Common myeloid progenitor, CD34-positive (primary cell): ENCODE results near the gene KCTD21.

Source experiments
- CTCF ChIA-PET: fragments of 350-600 bp; sonication (Branson Sonifier 250); formaldehyde crosslinking; loops from one replicate; lab custom pipeline; 2021; ENCODE audit warnings: antibody characterized with exemption; lab: Charles Lee
- POLR2A ChIA-PET: fragments of 350-600 bp; sonication (Branson Sonifier 250); formaldehyde crosslinking; loops from one replicate; lab custom pipeline; 2021; ENCODE audit warnings: antibody characterized with exemption; lab: Charles Lee
- DNase-seq, 3 donors: peaks; one replicate each; pipeline versions ENCODE4 v3.0.0 to v3.0.0-alpha.2; 2013
- H3K27ac ChIP-seq, 2 experiments: 1 replicate in 1 of 2; 2 replicates in 1 of 2; pipeline ENCODE4 v1.7.0; 2013; ENCODE audit warnings: inconsistent platforms in 2 of 2, low read length in 2 of 2, mild to moderate bottlenecking in 2 of 2, low read depth in 1 of 2, moderate library complexity in 1 of 2; ENCODE audit not compliant: severe bottlenecking in 2 of 2, insufficient read depth in 1 of 2, poor library complexity in 1 of 2
- H3K27me3 ChIP-seq, 5 experiments: replicated peaks in 2 of 5; 1 replicate in 3 of 5; 2 replicates in 2 of 5; pipeline versions ENCODE4 v1.6.1 to v1.7.0; 2013; ENCODE audit warnings: low read length in 4 of 5, mild to moderate bottlenecking in 2 of 5, moderate library complexity in 2 of 5, inconsistent platforms in 1 of 5; ENCODE audit not compliant: insufficient read depth in 5 of 5, control insufficient read depth in 4 of 5
- H3K36me3 ChIP-seq, 4 experiments: 1 replicate in 2 of 4; 2 replicates in 2 of 4; pipeline versions ENCODE4 v1.6.1 to v1.7.0; 2013; ENCODE audit warnings: low read length in 3 of 4, control low read depth in 1 of 4, mild to moderate bottlenecking in 1 of 4; ENCODE audit not compliant: control insufficient read depth in 4 of 4, insufficient read depth in 4 of 4
- H3K4me1 ChIP-seq, 4 experiments: 1 replicate in 3 of 4; 2 replicates in 1 of 4; pipeline versions ENCODE4 v1.6.1 to v1.7.1; 2013; ENCODE audit warnings: low read length in 3 of 4, mild to moderate bottlenecking in 3 of 4, control low read depth in 1 of 4, inconsistent platforms in 1 of 4, moderate library complexity in 1 of 4; ENCODE audit not compliant: control insufficient read depth in 4 of 4, insufficient read depth in 4 of 4; ENCODE audit errors: control extremely low read depth in 1 of 4
- H3K4me3 ChIP-seq, 7 experiments: 1 replicate in 4 of 7; 2 replicates in 3 of 7; pipeline versions ENCODE4 v1.5.1 to v1.7.0; 2013; ENCODE audit warnings: mild to moderate bottlenecking in 7 of 7, low read length in 6 of 7, moderate library complexity in 6 of 7, inconsistent platforms in 2 of 7, low read depth in 2 of 7, control low read depth in 1 of 7; ENCODE audit not compliant: insufficient read depth in 4 of 7, control insufficient read depth in 1 of 7; ENCODE audit errors: extremely low read depth in 1 of 7
- H3K9me3 ChIP-seq, 5 experiments: 1 replicate in 4 of 5; 2 replicates in 1 of 5; pipeline versions ENCODE4 v1.6.1 to v1.7.1; 2013; ENCODE audit warnings: low read length in 4 of 5, mild to moderate bottlenecking in 2 of 5, inconsistent platforms in 1 of 5, low read depth in 1 of 5, moderate library complexity in 1 of 5; ENCODE audit not compliant: control insufficient read depth in 4 of 5, insufficient read depth in 2 of 5; ENCODE audit errors: control extremely low read depth in 1 of 5
- WGBS: methylation state at CpG from one replicate; pipeline ENCODE4 v1.1.5; 2013; ENCODE audit not compliant: insufficient coverage; 5-methylcytosine and 5-hydroxymethylcytosine counted together

KCTD21 gene

GRCh38 chr11:78127403-78127802 lies 61.0 kb downstream of the KCTD21 start:
- ChIA-PET CTCF (no interaction called here), POLR2A (no interaction called here)

More at GRCh38 chr11:78127403-78127802, 61.0 kb downstream of the KCTD21 start:
- Histone ChIP-seq H3K27ac (no peak overlapping the region), H3K4me3 (no peak overlapping the region), H3K9me3 (no peaks in the 10 kb centered on the region), H3K4me1 (no peaks in the 10 kb centered on the region), H3K36me3 (peaks cover under 1 to 15% (median 8%) of the 10 kb centered on the region in 4 experiments), H3K27me3 (no peaks in the 10 kb centered on the region)
- 100% methylated on average over 1 of the region's 3 CpGs for WGBS
- no peak for DNase-seq
